GM12801 (cell line): Measurements from ENCODE around the gene NPB.

Source experiments
- TF ChIP-seq, protein P1 (sequence below): IDR thresholded peaks from one replicate; pipeline ENCODE4 v1.5.1; 2011; ENCODE audit warnings: control low read depth; ENCODE audit not compliant: insufficient read length; ENCODE audit errors: extremely low read depth

The NPB gene

DNA sequence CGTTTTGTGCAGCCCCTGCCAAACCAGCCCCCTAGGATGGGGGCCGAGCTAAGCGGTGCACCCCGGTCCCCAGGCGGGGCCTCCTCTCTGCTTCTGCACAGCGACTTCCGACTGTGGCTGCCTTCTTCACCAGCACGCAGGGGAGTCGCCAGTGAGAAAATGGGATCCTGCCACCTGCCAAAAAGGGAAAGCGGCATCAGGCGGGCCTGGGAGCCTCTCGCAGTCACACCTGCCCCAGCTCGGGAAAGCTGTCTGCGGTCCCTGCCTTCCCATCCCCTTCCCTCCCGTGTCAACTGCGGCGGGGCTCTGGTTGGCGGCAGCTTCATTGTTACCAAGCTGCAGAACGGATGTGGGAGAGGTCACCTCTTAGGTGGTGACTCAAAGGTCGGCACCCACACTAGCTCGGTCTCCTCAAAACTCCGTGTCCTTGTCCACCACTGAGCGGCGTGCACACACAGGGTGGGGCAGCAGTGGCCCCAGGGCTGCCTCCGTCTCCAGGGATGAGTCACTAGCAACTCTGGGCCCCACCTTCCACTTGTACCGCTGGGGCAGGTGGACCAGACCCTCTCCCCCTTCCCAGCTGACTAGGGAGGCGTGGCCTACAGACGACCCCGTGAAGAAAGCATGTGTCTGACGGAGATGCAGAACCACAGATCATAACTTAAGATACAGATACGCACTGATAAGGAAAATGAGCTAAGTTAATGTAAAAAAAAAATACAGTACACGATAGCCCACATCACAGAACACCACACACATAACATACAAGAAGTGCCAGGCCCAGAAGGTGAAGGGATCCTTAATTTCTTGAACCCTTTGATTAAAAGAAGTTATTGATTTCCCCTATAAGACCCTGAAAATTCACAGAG, 10.6 kb downstream of the NPB start:
- TF ChIP-seq, protein P1, sequence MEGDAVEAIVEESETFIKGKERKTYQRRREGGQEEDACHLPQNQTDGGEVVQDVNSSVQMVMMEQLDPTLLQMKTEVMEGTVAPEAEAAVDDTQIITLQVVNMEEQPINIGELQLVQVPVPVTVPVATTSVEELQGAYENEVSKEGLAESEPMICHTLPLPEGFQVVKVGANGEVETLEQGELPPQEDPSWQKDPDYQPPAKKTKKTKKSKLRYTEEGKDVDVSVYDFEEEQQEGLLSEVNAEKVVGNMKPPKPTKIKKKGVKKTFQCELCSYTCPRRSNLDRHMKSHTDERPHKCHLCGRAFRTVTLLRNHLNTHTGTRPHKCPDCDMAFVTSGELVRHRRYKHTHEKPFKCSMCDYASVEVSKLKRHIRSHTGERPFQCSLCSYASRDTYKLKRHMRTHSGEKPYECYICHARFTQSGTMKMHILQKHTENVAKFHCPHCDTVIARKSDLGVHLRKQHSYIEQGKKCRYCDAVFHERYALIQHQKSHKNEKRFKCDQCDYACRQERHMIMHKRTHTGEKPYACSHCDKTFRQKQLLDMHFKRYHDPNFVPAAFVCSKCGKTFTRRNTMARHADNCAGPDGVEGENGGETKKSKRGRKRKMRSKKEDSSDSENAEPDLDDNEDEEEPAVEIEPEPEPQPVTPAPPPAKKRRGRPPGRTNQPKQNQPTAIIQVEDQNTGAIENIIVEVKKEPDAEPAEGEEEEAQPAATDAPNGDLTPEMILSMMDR, result no peak

DNA sequence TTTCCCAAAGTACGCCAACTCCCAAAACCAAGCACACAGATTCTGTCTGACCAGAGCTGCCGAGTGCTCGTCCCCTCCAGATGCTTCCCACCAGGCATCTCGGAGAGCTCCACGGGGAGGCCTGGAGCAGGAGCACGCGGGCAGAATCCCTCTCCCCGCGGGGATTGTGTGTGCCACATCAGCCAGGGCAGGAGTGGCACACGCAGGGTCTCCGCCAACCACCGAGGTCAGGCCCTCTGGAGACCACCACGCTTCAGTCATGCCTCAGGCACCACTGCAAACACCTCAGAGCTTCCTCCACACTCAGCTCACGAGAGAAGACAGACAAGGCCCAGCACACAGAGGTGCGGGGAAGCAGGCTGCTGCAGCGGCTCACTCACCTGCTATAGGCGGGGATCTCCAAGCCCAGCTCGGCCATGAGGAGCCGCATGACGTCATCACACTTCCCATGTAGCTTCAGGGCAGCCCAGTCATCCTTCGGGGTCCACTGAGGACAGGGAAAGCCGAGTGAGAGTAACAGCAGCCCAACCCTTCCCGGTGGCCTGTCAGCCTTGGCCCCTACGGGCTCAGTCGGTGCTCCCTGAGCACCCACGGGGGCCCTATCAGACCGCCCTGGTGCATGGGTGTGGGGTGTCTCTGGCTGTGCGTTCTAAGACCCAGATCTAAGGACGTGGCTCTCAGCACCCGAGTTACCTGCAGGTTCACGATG, 11.5 kb downstream of the NPB start:
- TF ChIP-seq, protein P1, result no peak

DNA sequence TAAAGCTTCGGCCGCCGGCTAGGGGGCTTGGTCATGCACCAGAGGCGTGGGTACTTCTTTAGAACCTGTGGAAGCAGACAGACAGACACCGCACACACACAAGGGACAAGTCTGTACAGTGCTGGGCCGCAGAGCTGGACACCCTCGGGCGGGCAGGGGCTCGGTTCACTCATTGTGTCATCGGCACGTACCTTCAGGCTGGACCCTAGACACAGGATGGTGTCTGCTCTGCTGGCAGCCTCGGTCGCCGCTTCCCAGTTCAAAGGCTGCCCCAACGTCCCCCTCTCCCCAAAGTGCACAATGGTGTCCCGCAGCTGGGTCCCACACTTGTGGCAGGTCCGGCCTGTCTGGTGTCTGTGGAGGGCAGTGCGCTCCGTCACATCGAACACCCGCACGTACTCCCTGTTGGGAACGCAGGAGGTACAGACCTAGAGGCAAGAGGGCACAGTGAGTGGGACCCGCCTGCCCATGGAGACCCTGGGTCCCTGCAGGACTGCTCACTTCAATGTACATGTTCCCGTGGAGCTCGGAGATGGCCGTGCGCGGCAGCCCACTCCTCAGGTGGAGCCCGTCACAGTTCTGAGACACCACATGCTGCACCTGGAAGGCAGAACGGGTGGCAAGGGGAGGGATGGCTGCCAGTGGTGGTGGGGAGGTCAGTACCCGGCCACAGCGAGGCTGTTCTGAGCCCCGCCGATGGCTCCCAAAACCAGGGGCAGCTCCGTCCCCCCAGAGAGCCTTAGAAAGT, 12.2 kb downstream of the NPB start:
- TF ChIP-seq, protein P1, result no peak

DNA sequence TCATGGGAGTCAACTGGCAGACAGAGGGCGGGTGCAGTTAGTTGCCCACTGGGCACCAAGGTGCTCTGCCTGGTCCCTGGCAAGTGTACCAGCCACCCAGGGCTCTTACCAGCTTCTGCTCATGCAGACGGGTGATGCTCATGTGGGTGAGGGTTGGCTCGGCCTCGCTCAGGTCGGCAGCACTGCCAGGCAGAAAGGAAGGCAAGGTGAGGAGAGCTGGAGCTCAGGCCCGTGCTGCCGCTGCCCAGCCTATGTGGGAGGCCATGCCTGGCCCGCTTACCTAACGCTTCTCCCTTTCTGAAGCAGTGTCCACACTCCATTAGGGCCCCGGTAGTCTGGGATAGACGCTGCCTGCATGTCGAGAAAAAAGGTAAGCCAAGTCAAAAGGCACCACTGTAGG, 13.3 kb downstream of the NPB start:
- TF ChIP-seq, protein P1, result no peak

DNA sequence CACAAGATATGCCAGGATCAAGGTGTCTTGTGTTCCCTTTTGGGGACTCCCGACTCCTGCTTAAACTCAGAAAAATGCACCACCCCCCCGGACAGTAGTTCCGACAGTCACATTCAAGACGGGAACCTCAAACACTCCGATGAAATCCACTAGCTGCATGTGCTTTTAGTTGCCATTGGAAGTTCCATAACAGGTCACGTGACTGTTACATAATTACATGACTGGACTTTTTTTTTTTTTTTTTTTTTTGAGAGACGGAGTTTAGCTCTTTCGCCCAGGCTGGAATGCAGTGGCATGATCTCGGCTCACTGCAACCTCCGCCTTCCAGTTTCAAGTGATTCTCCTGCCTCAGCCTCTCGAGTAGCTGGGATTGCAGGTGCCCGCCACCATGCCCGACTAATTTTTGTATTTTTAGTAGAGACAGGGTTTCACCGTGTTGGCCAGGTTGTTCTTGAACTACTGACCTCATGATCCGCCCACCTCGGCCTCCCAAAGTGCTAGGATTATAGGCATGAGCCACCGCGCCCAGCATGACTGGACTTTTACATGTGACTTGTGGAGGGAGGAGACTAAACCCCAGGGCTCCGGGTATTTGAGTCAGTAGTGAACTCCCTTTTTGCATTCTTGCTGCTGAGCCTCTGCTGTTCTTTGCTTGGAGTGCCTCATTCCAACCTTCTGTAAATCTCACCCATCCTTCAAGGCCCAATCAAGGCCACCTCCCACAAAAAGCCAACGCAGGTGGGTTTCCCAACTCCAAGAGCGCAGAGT, 14.4 kb downstream of the NPB start:
- TF ChIP-seq, protein P1, result no peak

DNA sequence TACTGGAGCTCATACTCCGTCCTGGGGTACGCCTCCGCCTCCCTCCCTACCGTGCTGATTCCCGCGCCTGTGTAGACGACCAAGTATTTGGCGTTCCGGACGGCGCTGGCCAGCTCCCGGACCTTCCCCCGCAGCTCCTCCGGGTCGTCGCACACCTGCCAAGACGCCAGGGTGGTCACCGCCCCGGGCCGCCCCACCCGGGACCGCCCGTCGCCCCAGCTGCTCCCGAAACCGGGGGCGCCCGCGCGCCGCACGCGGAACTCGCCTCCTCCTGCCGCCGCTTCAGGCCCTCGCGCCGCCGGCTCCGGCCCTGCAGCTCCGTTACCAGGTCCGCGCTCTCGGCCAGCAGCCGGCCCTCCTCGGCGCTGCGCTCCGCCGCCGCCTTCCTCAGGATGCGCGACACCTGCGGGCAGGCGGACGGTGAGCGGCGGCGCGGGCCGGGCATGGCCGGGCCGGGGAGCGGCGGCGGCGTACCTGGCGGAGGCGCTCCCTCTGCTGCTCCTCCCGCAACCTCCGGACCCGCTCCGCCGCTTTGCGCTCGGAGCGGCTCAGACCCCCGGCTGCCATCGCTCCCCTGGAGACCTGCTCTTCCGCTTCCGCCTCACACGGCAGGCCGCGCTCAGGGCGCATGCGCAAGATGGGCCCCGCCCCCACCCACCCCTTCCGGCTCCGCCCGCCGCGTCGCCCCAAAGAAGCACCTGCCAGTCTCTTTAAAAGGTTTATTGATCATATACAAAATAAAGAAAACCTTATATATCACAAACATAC, 15.7 kb downstream of the NPB start, which contains the start of gene SIRT7:
Gene SIRT7 (minus strand): TSS at position 612 of the 768 bp plus-strand sequence. CDS start 45 bp downstream, at position 567.
- TF ChIP-seq, protein P1, result no peak
